Activated T-helper 9 cell treated with anti-CD3 and anti-CD28 coated beads, Interleukin-2, amount 50 U/mL, for 16 hours (primary cell): ENCODE results near the gene ZNF45.
"Not testable (repeated sequence)": the region's sequence is repeated elsewhere in the genome, so short reads cannot be mapped to it uniquely, and the experiment has no call there.

Experiments used
- DNase-seq: peaks from one replicate; pipeline ENCODE4 v3.0.0-alpha.2; 2020; ENCODE audit warnings: low read depth

The ZNF45 gene

GRCh38 chr19:43934985-43935708 lies at the start of gene ZNF45:
Gene ZNF45, minus strand, starts transcription at chr19:43935282. Its CDS starts 13,097 bp downstream, at chr19:43922185.
- DNase-seq, result peak; percentile 81

GRCh38 chr19:43984687-43985000 lies 49.6 kb upstream of the ZNF45 start:
- no peak for DNase-seq

DNA sequence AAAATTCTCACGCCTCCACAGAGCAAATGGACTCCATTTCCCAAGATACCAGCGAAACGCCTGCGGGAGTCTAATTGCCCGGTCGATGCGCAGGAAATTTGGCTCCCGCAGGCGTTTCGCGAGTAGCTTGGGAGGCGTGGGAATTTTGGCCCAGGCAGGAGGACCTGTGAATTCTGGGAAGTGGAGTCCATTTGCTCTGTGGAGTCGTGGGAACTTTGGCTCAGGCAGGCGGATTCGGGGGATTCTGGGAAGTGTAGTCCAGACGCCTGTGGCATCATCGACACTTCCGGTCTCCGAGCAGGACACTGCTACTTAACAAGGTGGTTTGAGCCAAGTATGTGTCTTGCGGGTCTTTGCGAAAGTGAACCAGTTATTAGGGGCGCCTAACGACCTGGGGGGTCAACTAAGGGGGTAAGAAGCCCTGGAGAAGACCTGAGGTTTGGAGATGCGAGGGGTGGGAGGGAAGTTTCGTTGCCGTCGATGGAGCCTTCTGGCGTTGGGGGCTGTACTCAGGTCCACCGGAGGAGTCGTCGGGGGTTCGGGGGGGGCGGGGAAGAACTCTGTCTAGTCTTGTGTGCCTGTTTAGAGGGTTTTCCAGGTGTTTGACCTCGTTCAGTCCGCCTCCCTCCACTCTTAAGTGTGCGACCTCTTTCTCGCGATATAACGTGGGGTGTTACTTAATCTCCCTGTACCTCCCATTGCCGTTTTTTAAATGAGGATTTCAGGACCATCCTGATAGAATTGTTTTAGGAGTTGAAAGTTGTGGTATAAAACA lies 49.0 kb upstream of the ZNF45 start, which contains the start of gene ZNF155:
Gene ZNF155, plus strand, starts transcription at position 277 of the 775 bp plus-strand sequence. CDS start 4,356 bp downstream, outside the sequence.
- DNase-seq, result peak; percentile 50

- no peak for DNase-seq
Measured at GRCh38 chr19:43983544-43983911, 48.4 kb upstream of the ZNF45 start.

DNA sequence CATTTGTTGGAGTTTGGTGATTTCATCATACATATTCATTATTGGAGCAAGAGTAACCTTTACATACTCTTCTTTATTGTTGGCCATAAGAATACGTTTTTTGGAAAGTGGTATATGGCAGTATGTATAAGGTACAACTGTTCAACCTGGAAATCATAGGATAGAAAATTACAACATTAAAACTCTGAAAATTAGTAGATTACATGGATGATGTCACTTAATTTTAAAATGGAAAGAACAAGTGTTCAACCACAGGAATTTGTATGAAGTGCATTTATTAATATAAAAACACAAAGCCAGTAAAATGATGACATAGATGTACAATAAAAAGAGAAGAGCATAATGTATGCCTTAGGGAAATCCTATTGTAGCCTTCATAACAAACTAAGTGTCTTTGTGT lies 41.6 kb upstream of the ZNF45 start:
- DNase-seq, result no peak

- no peak for DNase-seq
Measured at GRCh38 chr19:43966079-43966694, 31.1 kb upstream of the ZNF45 start.

DNA sequence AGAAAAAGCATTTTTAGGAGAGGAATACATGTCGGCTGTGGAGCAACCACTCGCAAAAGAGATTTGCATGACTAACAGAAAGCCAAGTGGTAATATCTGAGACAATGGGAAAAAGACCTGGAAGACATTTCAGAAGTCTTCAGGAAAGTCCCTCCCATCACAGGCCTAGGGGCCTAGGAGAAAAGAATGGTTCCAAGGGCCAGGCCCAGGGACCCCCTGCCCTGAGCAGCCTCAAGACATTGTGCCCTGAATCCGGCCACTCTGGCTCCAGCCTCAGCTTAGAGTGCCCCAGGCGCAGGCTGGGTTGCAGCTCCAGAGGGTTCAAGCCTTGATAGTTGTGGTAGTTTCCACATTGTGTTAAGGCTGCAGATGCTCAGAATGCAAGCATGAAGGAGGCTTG lies 25.3 kb upstream of the ZNF45 start:
- no peak for DNase-seq

DNA sequence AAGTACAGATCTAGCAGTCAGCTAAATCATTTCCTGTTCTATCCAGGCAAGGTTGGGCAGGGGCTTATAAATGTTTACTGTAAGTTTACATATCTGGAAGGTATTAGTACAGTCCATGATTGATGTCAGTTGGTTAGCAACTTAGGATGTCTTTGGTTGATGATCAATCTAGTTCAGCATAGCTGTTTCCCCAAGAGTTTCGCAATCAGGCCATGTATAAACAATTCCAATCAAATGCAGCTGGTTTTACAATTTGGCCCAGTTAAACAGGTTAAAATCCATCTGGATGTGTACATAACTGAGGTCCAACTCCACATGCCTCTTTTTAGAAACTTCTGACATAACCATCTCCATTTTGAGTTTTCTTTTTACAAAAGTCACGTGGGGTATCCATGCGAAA lies 22.8 kb upstream of the ZNF45 start:
- no peak for DNase-seq

GRCh38 chr19:43956827-43957226 lies 21.7 kb upstream of the ZNF45 start:
- no peak for DNase-seq

DNA sequence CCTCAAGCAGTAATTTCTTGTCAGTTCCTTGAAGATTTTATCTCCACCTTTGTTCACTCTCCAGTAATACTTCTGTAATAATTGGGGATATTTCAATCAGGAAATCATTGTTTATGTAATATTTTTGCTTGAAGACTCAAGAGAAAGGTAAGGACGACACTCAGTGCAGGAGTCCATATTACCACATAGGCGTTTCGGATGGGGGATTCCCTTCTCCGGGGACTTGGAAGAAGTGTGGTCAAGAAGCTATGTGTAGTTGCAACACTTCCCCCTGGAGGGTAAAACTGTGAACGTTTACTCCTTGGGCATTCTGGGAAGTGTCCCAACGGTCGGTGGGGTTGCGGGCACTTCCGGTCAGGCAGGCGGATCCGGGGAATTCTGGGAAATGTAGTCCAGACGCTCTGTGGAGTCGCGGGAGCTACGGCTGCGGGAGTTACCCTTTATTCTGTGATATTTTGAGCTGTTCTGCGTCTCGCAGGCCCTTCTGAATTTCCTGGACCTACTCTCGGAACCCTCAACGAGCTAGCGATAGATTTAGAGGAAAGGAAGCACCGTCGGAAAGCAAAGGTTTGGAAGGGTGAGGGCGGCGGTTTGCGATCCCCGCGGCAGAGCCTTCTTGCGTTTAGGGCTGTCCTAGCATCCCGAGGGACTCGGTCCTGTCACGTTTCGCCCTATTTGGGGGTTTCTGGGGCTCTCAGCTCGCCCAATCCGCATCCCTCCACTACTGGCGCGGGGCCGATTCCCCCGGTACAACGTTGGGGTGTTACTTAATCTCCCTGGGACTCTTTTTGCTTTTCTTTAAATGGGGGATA lies 16.0 kb upstream of the ZNF45 start, which contains the start of gene ZNF221:
Gene ZNF221, plus strand, starts transcription at position 395 of the 812 bp plus-strand sequence. CDS start 11,499 bp downstream, outside the sequence.
- peak; percentile 21 for DNase-seq

GRCh38 chr19:43949803-43950202 lies 14.7 kb upstream of the ZNF45 start:
- not testable (repeated sequence) for DNase-seq

GRCh38 chr19:43947412-43947811 lies 12.3 kb upstream of the ZNF45 start:
- DNase-seq, result not testable (repeated sequence)

- no peak for DNase-seq
Measured at GRCh38 chr19:43941209-43941608, 6.1 kb upstream of the ZNF45 start.

- DNase-seq, result no peak
Measured at GRCh38 chr19:43940719-43941118, 5.6 kb upstream of the ZNF45 start.

- no peak for DNase-seq
Measured at GRCh38 chr19:43939557-43940260, 4.6 kb upstream of the ZNF45 start.

- DNase-seq, result no peak
Measured at GRCh38 chr19:43936188-43936587, 1.1 kb upstream of the ZNF45 start.

GRCh38 chr19:43934055-43934984 lies 762 bp downstream of the ZNF45 start:
- DNase-seq, result no peak

DNA sequence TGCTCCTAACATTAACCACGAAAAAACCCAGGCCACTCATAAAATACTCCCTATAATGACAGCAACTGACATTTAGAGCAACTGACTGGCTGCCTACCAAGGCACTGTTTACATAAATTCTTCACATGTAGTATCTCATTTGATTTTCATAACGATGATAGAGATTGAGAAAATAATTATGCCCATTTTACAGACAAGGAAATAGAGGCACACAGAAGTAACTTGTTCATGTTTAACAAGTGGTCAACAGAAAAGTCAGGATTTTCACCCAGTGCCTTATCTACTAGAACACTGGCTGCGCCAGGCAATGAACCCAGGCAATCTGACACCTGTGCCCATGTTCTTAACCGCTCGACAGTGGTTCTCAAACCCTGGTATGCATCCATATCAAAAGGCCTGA lies 6.3 kb downstream of the ZNF45 start:
- DNase-seq, result no peak

- no peak for DNase-seq
Measured at GRCh38 chr19:43923875-43924274, 11.2 kb downstream of the ZNF45 start.

DNA sequence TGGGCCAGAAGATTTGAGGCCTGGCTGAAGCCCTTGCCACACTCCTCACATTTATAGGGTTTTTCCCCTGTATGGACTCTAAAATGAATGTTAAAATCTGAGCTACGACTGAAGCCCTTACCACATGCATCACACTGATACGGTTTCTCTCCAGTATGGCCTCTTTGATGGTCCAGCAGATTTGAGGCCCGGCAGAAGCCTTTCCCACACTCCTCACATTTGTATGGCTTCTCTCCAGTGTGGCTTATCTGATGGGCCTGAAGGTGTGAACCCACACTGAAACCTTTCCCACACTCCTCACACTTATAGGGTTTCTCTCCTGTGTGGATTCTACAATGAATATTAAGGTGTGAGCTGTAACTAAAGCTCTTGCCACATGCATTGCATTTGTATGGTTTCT lies 21.0 kb downstream of the ZNF45 start:
- no peak for DNase-seq
